Measurements from ENCODE around the gene ADAM12.

- TF ChIP-seq POLR2A (IDR thresholded peaks at IDR 0.05; ENCODE audit: low read depth, low read length) = no peak
- TF ChIP-seq POLR2AphosphoS5 (IDR thresholded peaks at IDR 0.05; ENCODE audit: low read depth, low read length) = no peak
- TF ChIP-seq TAF1 (IDR thresholded peaks at IDR 0.05; ENCODE audit: low read depth, low read length) = no peak
- TF ChIP-seq SPI1 (IDR thresholded peaks at IDR 0.05; ENCODE audit: low read depth, low read length) = no peak
- TF ChIP-seq POU2F2 (IDR thresholded peaks at IDR 0.05; ENCODE audit: low read depth, low read length) = no peak
Observed at GRCh38 chr10:126225672-126226008, 162.6 kb downstream of the ADAM12 start.

All from GM12891 (cell line).